ENCODE results near the gene SLC24A3. TPM values are rescaled to one million over a fixed set of nuclear protein-coding genes. Genes with fewer than 3 reads are reported as not detected.

Gene SLC24A3
- total RNA-seq, 1 donor from 2014 or later = 13.5 TPM

DNA sequence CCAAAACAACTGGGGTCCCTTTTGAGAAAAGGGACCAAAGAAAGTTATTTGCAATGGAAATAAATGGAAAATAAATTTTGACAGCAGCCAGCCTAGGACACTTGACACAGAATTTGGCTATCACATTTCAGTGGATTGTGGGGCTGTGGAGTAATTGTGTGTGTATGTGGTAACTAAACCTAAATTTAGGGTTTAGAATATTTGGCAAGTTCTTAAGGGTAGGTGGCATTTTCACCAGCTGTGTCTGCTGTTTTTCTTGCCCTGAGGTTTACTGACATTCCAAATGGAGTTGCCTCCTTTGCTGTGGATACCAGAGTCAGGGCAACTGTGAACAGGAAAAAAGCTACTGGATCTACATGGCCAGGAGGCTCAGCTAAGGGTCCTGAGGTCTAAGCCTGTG is 270.9 kb downstream of the SLC24A3 start:
- FAIRE-seq (no peak), DNase-seq (ENCODE audit: low spot score in 2 of 2) (no peak)

DNA sequence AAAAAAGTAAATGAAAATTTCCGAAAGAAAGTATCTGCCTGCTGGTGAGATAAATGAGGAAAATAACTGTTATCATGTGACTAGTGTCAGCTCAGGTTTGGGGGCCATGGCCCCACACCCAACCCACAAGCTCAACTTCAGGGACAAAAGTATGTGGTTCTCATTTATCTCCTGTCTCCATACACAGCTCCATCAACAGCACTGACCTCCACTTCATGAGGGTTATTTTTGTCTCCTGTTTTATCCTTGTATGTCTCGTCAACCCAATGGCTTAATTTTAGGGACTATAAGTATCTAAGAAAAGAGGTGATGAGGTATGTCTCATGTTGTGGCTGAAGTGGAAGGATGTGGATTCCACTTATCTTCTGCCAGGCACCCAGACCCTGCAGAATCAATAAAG is 274.0 kb downstream of the SLC24A3 start:
- no peak for FAIRE-seq

DNA sequence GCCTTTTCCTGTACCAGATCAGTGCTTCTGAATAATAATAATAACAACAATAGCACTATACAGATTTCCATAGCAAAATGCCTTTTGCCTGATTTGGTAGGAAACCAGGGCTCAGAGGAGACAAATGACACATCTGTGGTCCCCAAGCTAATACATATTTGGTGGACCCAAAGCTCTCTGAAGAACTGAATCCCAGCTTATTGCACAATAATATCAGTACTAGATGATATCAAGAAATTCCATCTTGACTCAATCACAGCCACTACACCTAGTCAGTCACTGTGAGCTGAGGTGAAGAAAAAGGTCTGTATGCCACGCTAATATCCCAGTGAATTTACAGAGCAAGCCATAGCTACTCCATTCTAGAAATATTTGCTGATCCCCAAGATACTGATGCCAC is 275.0 kb downstream of the SLC24A3 start:
- DNase-seq (ENCODE audit: low spot score in 2 of 2) (no peak), FAIRE-seq (no peak)

More for the DNA sequence above, 274.0 kb downstream of the SLC24A3 start:
- DNase-seq (ENCODE audit: low spot score in 2 of 2) = no peak

DNA sequence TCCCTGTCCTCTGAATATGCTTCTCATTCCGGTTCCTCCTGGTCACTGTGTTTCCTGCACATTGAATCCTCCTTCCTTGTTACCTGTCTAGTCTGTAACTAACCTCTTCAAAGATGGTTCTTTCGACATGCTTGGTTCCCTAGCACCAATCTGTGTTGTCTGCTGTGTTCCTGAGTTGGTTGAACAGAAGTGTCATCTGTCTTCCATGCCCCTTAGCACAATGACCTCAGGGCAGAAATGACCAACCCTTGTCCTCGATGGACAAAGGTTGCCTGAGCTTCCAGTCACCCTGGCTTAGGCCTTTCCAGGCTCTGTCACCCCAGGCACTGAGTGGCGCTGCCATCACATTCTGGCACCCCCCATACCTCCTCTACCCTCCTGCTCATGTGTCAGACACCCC is 278.8 kb downstream of the SLC24A3 start:
- FAIRE-seq (no peak), DNase-seq (ENCODE audit: low spot score in 2 of 2) (no peak)

DNA sequence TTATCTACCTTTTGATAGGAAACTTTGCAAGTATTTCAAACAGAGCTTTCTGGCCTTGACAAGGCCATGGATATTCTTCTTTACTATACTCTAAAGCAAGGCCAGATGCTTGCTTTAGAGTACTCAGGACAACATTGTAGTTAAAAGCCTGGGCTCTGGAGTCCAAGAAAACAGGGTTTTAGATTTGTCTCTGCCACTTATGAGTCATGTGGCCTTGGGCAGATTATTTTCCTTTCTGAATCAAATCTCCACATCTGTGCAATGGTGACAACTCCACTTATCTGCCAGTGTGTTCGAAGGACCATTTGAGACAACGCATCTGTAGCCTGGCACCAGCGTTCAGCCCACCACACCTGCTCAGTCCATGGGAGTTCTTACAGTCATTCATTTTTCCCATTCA is 279.7 kb downstream of the SLC24A3 start:
- no peak for FAIRE-seq

DNA sequence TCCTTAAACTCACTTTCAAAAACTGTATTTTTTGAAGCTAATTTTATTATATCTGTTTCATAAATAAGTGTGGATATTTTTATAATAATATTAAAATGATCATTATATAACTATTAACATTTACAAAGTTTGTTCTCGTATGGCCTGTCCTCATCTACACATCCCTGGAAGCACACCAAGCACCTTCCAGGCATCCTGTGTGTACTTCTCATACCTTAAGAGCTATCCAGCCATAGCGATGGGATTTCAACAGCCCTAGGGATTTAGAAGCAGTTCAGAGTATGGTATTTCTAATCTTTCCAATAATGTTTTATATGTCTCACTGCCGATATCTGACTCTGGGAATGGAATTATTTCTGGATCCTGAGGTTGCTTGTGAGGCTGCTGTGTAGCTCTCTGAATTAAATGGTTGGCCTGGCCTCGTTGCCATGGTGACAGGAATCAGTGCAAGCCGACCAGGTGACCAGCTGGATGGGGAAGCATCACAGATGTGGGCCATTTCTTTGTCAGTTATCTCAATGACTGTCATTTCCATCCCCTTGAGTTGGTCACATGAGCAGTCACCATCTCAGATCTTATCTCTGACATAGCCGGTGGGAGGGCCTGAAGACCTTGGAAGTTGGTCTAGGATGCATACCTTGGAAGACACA is 280.4 kb downstream of the SLC24A3 start:
- DNase-seq (ENCODE audit: low spot score in 2 of 2) = no peak
- FAIRE-seq = no peak

More for the DNA sequence above, 279.7 kb downstream of the SLC24A3 start:
- DNase-seq (ENCODE audit: low spot score in 2 of 2) = no peak

DNA sequence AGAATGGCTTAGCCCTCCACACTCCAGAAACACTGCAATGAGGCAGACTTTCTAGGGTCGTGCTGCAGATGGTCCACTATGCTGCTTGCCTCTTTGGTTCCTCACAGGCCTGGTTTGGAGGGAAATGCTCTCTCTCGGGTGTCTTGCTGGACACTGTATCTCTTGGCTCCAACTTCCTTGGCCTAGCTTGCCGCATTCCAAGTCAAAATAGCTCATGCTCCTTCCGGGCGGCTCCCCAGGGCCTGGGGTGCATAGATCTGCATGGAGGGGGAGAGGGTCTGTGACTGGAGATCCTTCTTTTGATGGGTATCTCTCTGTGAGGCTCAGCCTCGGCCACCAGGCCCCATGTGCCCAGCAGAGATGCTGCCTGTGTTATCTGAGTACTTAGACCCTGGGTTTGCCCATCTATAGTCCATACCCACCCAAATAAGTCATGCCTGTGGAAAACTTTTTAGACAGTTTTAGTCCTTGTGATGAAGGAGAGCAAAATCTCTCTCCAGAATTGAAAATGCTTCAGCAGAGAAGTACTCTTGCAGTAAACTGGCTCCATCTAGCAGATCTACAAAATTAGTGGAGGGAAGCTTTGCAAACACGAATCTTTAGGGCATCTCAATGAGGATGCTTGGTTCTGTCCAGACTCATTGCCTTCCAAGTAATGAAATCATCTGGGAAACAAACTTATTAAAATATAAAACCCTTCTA is 281.5 kb downstream of the SLC24A3 start:
- DNase-seq (ENCODE audit: low spot score in 2 of 2) = no peak
- no peak for FAIRE-seq

DNA sequence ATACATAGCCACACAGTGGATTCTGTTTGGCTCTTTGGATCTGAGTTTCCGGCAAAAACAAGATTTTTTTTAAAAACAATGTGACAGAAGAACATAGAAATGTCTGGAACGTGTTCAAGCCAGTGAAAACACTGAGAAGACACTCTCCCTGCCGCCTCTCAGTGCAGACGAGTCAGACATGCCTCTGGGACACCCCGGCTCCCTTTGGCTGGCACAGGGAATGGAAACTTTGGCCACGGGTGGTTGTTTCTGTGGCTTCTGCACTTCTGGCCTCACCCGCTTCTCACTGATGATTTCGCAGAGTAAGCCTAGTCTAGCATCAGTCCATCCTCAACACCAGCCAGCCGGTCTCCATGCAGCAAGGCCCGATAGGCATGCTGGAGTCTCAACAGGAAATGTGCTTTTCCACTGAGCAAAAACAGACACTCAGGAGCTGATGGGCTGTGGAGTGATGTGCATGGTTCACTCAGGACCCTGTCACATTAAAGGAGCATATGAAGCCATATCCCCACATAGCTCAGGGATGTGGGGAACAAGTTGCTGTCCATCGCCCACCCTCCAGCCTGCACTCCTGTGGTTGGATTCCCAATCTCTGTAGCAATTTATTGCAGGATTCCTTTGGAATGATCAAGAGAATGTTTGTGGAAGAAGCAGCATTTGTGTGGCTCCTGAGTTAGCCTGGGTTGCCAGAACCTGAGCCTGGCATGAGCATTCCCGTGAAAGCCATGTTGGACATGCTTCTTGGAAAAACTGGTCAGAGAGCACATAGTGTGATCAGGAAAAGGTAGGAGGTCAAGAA is 283.7 kb downstream of the SLC24A3 start:
- FAIRE-seq (no peak), DNase-seq (ENCODE audit: low spot score in 2 of 2) (no peak)

DNA sequence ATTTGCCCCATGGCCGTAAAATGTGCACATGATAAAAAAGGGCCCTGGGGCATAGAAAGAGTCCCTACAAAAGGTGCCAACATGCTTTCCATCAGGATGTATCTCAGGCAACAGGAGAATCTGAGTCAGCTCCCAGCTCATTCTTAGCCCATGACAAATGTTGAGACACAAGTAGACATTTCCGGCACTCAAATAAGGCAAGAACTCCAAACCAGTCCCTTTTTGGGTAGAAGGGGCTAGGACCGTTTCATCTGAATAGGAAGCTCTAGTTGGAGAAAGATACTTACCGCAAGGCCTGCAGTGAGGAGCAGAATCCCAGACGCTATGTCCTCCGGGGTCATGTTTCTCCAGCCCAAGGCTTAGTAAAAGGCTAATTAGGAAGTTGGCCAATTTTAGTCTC is 284.6 kb downstream of the SLC24A3 start:
- FAIRE-seq (no peak), DNase-seq (ENCODE audit: low spot score in 2 of 2) (no peak)

DNA sequence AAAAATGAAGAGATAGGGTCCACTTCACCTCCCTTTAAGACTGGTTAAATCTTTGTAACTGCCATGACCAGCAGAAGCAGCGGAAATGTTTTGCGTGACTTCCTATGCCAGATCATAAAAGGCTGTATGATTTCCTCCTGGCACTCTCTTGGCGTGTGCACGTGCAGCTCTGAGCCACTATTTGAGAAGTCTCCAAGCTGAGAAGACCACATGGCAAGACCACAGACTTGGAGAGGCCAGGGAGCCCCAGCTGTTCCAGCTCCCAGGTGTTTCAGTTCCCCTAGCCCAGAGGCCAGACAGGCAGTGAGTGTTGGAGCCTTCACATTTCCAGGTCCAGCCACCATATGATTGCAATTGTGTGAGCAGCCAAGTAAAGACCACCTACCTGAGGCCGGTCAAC is 286.3 kb downstream of the SLC24A3 start:
- FAIRE-seq (no peak), DNase-seq (ENCODE audit: low spot score in 2 of 2) (no peak)

DNA sequence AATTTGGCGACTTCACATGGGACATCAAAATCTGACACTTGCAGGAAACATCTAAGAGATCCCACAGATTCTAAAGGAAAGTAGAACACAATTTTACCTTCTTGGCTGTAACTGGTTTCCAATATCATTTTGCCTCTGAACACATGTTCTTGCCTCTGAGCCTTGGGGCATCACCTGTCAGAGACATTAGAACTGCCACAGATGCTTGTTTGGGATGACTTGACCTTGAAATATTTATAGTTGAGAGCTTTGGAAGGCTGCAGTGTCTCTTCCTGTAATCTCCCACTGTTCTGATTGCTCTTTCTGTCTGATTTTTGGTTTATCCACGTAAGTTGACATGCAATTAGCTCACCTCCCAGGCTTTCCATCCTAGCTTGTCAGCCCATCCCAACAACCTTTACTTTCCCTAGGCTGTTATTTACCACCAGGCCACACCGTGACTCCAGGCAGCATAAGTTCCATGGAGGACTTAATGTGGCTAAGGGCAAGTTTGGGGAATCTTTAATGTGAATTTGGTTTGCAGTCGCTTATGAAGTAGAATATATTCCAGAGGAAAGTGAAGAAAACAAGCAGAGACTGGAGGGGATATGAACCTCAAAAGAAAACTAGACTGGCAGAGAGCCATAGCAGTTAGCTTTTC is 289.2 kb downstream of the SLC24A3 start:
- DNase-seq (ENCODE audit: low spot score in 2 of 2) (no peak), FAIRE-seq (no peak)

DNA sequence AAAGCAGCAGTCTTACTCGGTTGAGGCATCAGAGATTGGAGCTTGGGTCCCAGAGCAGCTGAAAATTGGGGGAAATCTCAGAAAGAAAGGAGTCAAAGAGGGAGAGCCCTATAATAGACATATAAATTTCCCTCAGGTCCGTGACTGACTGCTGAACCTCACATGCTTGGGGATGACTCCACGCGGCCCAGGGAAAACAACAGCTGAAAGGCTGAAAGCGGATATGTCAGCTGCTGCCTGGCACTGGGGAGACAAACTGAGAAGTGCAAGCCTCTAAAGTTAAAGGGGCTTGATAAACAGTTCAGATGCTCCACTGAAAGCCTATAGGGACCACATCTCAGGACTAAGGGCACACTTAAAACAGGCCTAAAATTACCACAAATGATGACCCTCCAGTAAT is 289.7 kb downstream of the SLC24A3 start:
- no peak for FAIRE-seq
- no peak for DNase-seq (ENCODE audit: low spot score in 2 of 2)

DNA sequence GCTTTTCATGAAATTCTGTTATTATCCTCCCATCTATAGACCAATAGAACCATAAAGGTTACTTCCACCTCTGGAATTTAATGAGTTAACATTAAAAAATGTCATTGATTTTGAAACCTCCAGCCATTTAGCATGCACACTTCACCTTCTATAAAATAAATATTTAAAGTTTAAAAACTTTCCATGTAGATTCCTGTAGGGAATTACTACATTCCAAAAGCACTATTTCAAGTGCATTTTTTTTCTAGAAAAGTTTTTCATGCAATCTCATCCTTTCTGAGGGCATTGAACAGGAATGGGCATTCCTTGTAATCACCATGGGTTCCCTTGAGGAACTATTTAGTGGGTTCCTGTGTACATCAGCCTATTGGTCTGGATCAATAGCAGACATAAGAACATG is 291.8 kb downstream of the SLC24A3 start:
- no peak for FAIRE-seq
- DNase-seq (ENCODE audit: low spot score in 2 of 2) = no peak

DNA sequence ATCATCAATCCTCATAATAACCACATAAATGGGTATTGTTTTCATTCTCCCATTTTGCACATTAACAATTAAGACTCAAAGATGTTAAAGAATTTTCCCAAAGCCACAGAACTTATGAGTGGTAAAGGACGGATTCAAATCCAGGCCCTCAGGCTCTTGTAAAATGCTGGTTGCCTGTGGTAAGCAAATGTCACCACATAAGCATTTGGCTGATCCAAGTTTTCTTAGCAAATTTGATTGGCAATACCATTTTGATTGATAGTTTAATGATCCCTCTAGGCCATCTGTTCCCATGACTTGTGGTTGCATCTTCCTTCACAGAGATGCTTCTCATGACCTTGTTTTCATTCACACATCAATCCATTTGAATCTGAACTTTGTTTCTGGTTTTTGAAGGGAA is 293.6 kb downstream of the SLC24A3 start:
- DNase-seq (ENCODE audit: low spot score in 2 of 2) = no peak
- no peak for FAIRE-seq

DNA sequence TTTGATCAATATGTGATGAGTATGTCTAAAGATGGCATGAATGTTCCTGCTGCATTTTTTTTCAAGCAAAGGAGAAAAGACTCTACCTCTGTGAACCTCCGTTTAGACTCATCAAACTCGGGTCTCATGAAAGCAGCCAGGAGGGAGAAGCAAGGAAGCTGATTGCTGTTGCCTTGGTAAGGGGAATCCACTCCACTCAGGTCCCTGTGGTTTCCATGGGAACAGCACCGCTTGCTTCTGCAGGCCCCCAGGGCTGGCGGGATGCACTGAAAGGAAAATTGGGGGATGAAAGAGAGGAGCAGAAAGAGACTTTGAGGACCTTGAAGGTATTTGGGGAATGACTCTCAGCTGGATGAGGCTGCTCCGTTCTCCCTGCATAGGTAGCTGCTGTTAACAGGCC is 296.0 kb downstream of the SLC24A3 start:
- DNase-seq (ENCODE audit: low spot score in 2 of 2) (no peak), FAIRE-seq (no peak)

DNA sequence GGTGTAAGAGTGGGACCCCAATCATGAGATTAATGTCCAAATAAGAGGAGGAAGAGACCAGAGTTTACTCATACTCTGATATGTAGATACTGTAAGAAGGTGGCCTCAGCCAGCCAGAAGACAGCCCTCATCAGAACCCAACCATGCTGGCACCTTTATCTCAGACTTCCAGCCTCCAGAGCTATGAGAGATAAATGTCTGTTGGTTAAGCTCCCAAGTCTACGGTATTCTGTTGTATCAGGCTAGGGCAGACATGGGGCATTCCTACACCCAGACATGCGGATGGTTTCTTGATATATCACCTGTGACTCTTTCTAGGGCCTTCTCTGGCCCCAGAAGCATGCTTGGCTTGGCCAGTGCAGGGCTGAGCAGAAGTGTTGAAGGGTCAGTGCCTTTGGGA is 298.2 kb downstream of the SLC24A3 start:
- DNase-seq (ENCODE audit: low spot score in 2 of 2) = no peak

DNA sequence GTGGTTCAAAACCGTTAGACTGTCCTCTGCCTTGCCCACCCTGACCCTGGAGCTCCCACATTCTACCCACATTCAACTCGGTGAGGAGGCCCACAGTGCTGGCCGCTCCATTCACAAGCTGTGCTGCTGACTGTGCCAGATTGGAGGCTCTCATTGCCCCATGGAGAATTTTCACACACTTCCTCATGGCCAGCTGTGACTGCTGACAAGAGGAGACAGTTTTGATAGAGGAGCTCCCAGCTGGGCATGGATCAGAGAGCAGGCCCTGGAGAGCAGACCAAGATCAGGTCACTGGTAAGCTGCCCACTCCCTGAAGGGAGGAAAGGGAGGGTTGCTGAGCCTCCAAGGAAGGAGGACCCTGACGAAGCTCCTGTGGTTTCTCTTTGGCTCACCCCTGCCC is 299.5 kb downstream of the SLC24A3 start:
- FAIRE-seq (no peak), DNase-seq (ENCODE audit: low spot score in 2 of 2) (no peak)

More for the DNA sequence above, 298.2 kb downstream of the SLC24A3 start:
- no peak for FAIRE-seq

DNA sequence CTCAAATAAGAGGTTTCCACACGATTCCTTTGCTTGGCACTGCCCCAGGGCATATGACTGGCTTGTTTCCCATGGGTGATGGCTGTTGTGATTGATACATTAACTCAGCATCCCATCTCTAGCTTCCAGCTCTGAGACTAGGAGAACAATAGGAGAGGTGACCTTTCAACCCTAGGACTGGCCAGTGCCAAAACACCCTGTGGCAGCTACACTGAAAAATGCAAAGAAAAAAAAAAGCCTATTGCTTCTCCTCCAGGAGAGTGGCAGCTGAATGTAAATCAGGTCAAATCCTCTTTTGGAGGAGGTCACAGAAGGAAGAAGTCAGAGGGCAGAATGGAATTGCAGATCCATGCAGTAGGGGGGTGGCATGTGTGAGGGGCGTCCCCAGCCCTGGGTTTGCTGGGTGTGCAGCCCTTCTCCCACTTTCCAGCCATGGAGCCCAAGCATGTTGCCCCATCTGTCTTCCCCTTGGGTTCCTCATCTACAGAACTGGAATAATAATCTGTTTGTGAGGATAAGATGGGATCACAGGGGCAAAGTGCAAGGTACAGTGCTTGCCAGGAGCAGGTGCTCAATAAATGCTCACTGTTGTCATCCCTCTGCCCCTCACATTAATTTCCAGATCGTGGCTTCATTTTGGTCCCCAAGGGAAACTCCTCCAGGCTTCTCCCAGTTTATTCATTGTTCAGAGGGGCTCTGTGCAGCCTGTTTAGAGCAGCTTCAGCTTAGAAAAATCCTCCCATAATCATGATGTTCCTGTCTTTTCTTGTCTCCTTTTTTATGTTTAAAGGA is 300.6 kb downstream of the SLC24A3 start:
- FAIRE-seq (no peak), DNase-seq (ENCODE audit: low spot score in 2 of 2) (no peak)

DNA sequence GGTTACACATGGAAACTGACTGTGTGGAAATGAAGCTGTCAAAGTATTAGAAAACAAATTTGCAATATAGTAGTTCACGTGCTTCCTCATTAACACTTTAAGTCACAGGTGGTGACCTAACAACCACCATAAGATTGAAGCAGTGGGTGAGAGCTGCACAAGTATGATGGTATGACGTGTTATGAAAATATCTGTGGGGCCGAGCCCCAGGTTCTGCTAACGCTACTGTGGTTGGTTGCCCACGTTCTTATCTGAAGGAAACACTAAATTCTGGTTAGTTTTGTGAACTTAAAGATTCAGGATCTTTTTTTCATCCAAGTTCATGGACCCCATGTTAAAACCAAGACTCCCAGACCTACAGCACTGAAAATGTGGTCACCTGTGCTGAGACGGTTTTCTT is 302.6 kb downstream of the SLC24A3 start:
- FAIRE-seq (no peak), DNase-seq (ENCODE audit: low spot score in 2 of 2) (no peak)

DNA sequence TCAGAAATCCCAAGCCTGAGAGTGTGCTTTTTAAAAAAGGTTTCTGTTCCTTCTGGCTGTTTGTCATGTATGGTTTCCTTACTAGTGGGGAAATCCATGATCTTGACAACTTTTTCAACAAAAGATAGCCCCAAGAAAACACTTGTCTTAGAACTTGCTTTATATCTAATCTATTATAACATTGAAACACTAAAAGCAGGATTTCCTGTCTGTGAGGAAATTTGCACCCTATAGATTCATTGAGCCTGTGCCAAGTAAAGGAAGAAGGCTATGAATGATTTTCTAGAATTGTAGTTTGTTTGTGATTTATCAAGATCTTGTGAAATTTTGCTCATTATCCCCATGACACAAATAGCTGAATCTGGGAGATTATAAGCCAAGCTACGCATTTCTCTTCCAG is 307.0 kb downstream of the SLC24A3 start:
- no peak for FAIRE-seq
- DNase-seq (ENCODE audit: low spot score in 2 of 2) = no peak

Data from frontal cortex (tissue), 4 donors.